Neutrophil (primary cell): ENCODE data around the gene ANKLE2.
A peak's percentile ranks its signal among the peaks of the same experiment; 100 is the strongest.

Experiments used
- H3K27ac ChIP-seq: fragments of 200-600 bp; sonication (generic); 2 replicates; pipeline ENCODE4 v1.5.1; 2016; ENCODE audit warnings: mild to moderate bottlenecking, moderate library complexity
- H3K27me3 ChIP-seq: fragments of 200-600 bp; sonication (generic); 2 replicates; pipeline ENCODE4 v1.6.0; 2016; ENCODE audit warnings: mild to moderate bottlenecking
- H3K36me3 ChIP-seq: fragments of 200-600 bp; sonication (generic); 2 replicates; pipeline ENCODE4 v1.5.1; 2017
- H3K4me1 ChIP-seq, 2 experiments: fragments of 200-600 bp in 1 of 2; sonication (generic) in 1 of 2; 1 replicate in 1 of 2; 2 replicates in 1 of 2; pipeline versions ENCODE4 v1.5.1 to v1.6.1; 2013 to 2016; ENCODE audit warnings: low read depth in 1 of 2, low read length in 1 of 2, mild to moderate bottlenecking in 1 of 2, moderate library complexity in 1 of 2; ENCODE audit not compliant: control insufficient read depth in 1 of 2, insufficient read depth in 1 of 2
- H3K4me3 ChIP-seq, 2 experiments: fragments of 200-600 bp in 1 of 2; sonication (generic) in 1 of 2; 1 replicate in 1 of 2; 2 replicates in 1 of 2; pipeline ENCODE4 v1.5.1; 2013 to 2016; ENCODE audit warnings: low read depth in 1 of 2, low read length in 1 of 2, mild to moderate bottlenecking in 1 of 2, moderate library complexity in 1 of 2
- H3K9me3 ChIP-seq: fragments of 200-600 bp; sonication (generic); 2 replicates; pipeline ENCODE4 v1.5.1; 2016
- CTCF ChIP-seq: fragments of 200-600 bp; sonication (generic); IDR thresholded peaks from 2 replicates; pipeline ENCODE4 v1.5.1; 2016; ENCODE audit warnings: antibody characterized with exemption

Gene ANKLE2

DNA sequence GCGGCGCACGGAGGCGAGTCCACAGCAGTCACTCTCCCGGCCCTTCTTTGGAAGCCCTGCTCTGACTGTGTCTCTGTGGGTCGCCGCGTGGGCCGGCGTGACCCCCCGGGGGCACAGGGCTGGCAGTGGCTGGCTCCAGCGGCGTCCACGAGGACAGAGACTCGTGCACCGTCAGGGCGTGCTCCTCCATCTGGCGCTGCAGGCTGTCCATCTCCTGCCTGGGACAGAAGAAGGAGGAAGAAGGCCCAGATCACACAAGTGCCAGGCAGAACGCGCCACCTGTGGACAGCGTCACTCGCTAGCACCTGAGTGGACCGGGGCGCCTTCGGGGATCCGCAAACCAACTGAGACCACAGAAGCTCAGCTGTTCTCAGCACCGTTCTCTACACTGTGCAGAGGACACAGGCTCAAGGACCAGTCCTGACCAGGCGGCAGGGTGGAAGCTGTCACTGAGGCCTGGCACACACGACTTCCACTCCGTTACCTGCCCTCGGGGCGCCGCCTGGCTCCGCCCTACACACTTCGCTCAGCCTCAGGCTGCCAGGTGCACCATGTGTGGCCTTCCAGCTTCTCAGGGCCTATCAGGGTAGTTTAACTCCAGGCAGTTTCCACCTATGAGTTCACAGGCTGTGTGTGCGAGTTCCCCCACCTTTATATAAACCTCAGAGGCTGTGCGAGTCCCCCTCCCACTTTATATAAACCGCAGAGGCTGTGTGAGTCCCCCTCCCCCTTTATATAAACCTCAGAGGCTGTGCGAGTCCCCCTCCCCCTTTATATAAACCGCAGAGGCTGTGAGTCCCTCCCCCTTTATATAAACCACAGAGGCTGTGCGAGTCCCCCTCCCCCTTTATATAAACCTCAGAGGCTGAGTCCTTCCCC, 11.7 kb upstream of the ANKLE2 start:
- Histone ChIP-seq H3K27ac (no peak overlapping the region), H3K4me1 (peaks cover 44% of the 10 kb centered on the region in 2 experiments), H3K27me3 (no peaks in the 10 kb centered on the region), H3K36me3 (peaks cover 45% of the 10 kb centered on the region), H3K4me3 (no peak overlapping the region), H3K9me3 (no peaks in the 10 kb centered on the region)
- no peak for TF ChIP-seq CTCF

- peak overlapping the region; percentile 98 for H3K27ac ChIP-seq
- H3K4me1 ChIP-seq = peaks cover 51% of the 10 kb centered on the region in 2 experiments
- H3K36me3 ChIP-seq = peaks cover 39% of the 10 kb centered on the region
- H3K27me3 ChIP-seq = no peaks in the 10 kb centered on the region
- no peak for TF ChIP-seq CTCF
- no peak overlapping the region for H3K4me3 ChIP-seq
- no peaks in the 10 kb centered on the region for H3K9me3 ChIP-seq
Measured at GRCh38 chr12:132772606-132773005, 11.0 kb upstream of the ANKLE2 start.

DNA sequence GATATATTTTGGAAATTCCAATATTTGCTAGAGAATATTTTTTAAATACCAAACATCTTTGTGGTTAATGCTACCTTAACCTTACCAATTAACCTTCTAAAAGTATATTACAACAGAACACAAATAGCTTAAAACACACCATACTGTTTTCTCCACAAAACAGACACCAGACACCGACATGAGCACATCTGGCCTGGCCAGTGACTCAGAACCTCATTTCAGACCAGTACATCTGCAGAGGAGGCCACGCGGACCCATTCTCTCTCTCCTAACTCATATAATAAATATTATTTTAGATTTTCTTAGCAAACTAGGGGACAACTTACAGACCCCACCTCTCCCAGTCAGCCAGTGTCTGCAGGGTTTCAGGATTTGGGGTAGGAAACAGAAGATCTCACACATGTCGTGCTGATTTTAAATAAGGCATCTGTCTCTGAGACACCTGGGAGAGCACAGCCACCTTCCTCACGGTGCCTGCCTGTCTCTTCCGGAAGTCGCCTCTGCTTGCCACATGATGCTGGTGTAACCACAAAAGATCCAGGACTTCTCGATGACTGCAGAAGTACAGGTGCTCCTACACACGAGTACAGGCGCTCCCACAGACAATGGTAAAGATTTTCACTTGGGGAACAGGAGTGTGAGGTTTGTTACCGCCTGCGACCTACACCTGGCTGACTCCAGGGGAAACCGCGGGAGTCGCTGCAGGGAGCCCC, 9.7 kb upstream of the ANKLE2 start:
- Histone ChIP-seq H3K27me3 (no peaks in the 10 kb centered on the region), H3K27ac (peak overlapping the region; percentile 98), H3K4me3 (peak overlapping the region; percentile 63 to 65), H3K36me3 (peaks cover 26% of the 10 kb centered on the region), H3K9me3 (no peaks in the 10 kb centered on the region), H3K4me1 (peaks cover 62 to 64% of the 10 kb centered on the region in 2 experiments)
- TF ChIP-seq CTCF = no peak

DNA sequence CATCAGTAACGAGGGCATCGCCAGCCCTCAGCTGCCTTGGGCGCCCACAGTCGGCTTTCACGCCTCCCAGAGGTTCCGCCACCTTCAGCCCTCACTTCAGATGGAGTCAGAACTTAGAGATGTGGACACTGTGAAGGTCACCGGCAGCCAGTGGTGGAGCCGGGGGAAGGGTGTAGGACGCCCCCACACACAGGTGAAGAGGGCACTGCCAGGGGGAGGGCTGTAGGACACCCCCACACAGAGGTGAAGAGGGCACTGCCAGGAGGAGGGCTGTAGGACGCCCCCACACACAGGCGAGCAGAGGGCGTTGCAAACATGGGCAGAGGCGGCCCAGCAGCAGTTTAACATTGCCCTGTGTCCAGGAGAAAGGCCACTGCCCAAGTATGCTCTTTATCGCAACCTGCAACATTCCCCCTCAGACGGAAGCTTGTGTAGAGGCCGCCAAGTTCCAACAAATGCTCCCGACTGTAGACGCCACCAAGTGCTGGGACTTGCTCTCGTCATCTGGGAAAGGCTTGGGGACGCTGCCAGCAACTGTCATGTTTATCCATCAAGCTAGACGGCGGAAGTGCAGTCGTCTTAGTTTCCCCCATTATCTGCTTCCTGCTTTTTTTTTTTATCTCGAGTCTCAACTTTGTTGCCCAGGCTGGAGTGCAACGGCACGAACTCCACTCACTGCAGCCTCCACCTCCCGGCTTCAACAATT, 4.9 kb upstream of the ANKLE2 start:
- no peak for TF ChIP-seq CTCF
- H3K4me1 ChIP-seq = peaks cover 75 to 86% of the 10 kb centered on the region in 2 experiments
- no peaks in the 10 kb centered on the region for H3K27me3 ChIP-seq
- H3K4me3 ChIP-seq = peak overlapping the region; percentile 8 to 25
- H3K9me3 ChIP-seq = no peaks in the 10 kb centered on the region
- H3K36me3 ChIP-seq = no peaks in the 10 kb centered on the region
- H3K27ac ChIP-seq = peak overlapping the region; percentile 65

- Histone ChIP-seq H3K27ac (peak overlapping the region; percentile 65), H3K36me3 (no peaks in the 10 kb centered on the region), H3K9me3 (no peaks in the 10 kb centered on the region), H3K4me1 (peaks cover 73 to 82% of the 10 kb centered on the region in 2 experiments), H3K27me3 (no peaks in the 10 kb centered on the region), H3K4me3 (no peak overlapping the region)
- no peak for TF ChIP-seq CTCF
Measured at GRCh38 chr12:132765361-132765760, 3.7 kb upstream of the ANKLE2 start.
